OCI-LY7 (cell line): ENCODE measurements around the gene GRID2IP. TPM values are rescaled to one million over a fixed set of nuclear protein-coding genes. Genes with fewer than 3 reads are reported as not detected.

Source experiments
- BruUV-seq: library from RNA; stranded (reverse); fragments of 400-500 nt; replicated peaks from 2 replicates; lab custom pipeline; 2021; lab: Mats Ljungman, UMichigan
- CTCF ChIA-PET: fragments of 300-600 bp; sonication (Branson Sonifier 250); formaldehyde crosslinking; loops from one replicate; lab custom pipeline; 2022; ENCODE audit warnings: antibody characterized with exemption; ENCODE audit not compliant: unreplicated experiment; lab: Charles Lee
- POLR2A ChIA-PET: fragments of 300-600 bp; sonication (Branson Sonifier 250); formaldehyde crosslinking; loops from one replicate; lab custom pipeline; 2022; ENCODE audit warnings: antibody characterized with exemption; lab: Charles Lee
- DNase-seq: peaks from one replicate; pipeline ENCODE4 v3.0.0-alpha.2; 2015; ENCODE audit warnings: low spot score
- H2AFZ ChIP-seq: fragments of 200-600 bp; sonication (generic), shearing (Covaris generic); 2 replicates; pipeline ENCODE4 v1.6.1; 2014; ENCODE audit warnings: mild to moderate bottlenecking, antibody characterized with exemption, low read length, moderate library complexity
- H3K27ac ChIP-seq: fragments of 200-600 bp; sonication (generic); 2 replicates; pipeline ENCODE4 v1.5.1; 2014; ENCODE audit warnings: mixed run types, low read depth, mild to moderate bottlenecking, moderate library complexity, low read length, inconsistent platforms; ENCODE audit not compliant: poor library complexity, severe bottlenecking
- H3K36me3 ChIP-seq: fragments of 200-600 bp; sonication (generic); 2 replicates; pipeline ENCODE4 v1.6.1; 2014; ENCODE audit warnings: mild to moderate bottlenecking, antibody characterized with exemption, low read length, moderate library complexity, mixed read lengths; ENCODE audit not compliant: insufficient read depth
- H3K4me1 ChIP-seq: fragments of 200-600 bp; sonication (generic); 2 replicates; pipeline ENCODE4 v1.5.1; 2014; ENCODE audit warnings: mild to moderate bottlenecking, low read length; ENCODE audit not compliant: insufficient read depth, poor library complexity, severe bottlenecking
- H3K4me2 ChIP-seq: fragments of 200-600 bp; sonication (generic); 2 replicates; pipeline ENCODE4 v1.6.1; 2014; ENCODE audit warnings: mild to moderate bottlenecking, low read length
- H3K4me3 ChIP-seq: fragments of 200-600 bp; sonication (generic); 2 replicates; pipeline ENCODE4 v1.5.1; 2014; ENCODE audit warnings: mild to moderate bottlenecking, low read depth, low read length; ENCODE audit not compliant: poor library complexity, severe bottlenecking
- H3K79me2 ChIP-seq: fragments of 200-600 bp; sonication (generic); 2 replicates; pipeline ENCODE4 v1.6.1; 2016; ENCODE audit warnings: low read depth, mild to moderate bottlenecking, low read length, moderate library complexity, mixed read lengths; ENCODE audit not compliant: insufficient read depth
- H3K9me2 ChIP-seq: fragments of 200-600 bp; sonication (generic); 2 replicates; pipeline ENCODE4 v1.6.1; 2016; ENCODE audit warnings: mild to moderate bottlenecking, low read length, mixed read lengths; ENCODE audit not compliant: insufficient read depth
- H3K9me3 ChIP-seq: fragments of 200-600 bp; sonication (generic); 2 replicates; pipeline ENCODE4 v1.6.1; 2014; ENCODE audit warnings: mild to moderate bottlenecking, mixed run types, low read length, mixed read lengths
- H4K20me1 ChIP-seq: fragments of 200-600 bp; sonication (generic); 2 replicates; pipeline ENCODE4 v1.6.1; 2014; ENCODE audit warnings: mild to moderate bottlenecking, antibody characterized with exemption, low read length, moderate library complexity, mixed read lengths; ENCODE audit not compliant: insufficient read depth
- CTCF ChIP-seq: fragments of 200-600 bp; sonication (generic); conservative IDR thresholded peaks from 2 replicates; pipeline ENCODE4 v1.5.1; 2014; ENCODE audit warnings: mild to moderate bottlenecking, antibody characterized with exemption, low read length, moderate library complexity, mixed read lengths
- EZH2phosphoT487 ChIP-seq: fragments of 200-600 bp; sonication (generic); IDR thresholded peaks from 2 replicates; pipeline ENCODE4 v1.6.1; 2018; ENCODE audit warnings: low read depth, borderline replicate concordance, mild to moderate bottlenecking, mixed run types, antibody characterized with exemption, low read length, moderate library complexity, mixed read lengths
- intact Hi-C: fragments of 100-400 bp; cut with micrococcal nuclease; formaldehyde crosslinking; loops from one replicate; pipeline ENCODE4 v1.10.0; 2022; ENCODE audit not compliant: unreplicated experiment
- total RNA-seq, 2 experiments: library from RNA; depleted of rRNA in 1 of 2; stranded (reverse); fragments of >200 nt in 1 of 2; shearing (Covaris generic) in 1 of 2; gene quantifications; 2 replicates each; pipeline ENCODE4 v1.2.3, GENCODE V29; 2014 to 2022

Gene GRID2IP
- total RNA-seq, 2 experiments from 2014 or later, result 0.16 to 0.32 TPM

- Histone ChIP-seq H3K9me3 (no peaks in the 10 kb centered on the region), H3K79me2 (peaks cover 97% of the 10 kb centered on the region), H3K4me2 (peak overlapping the region; percentile 9; the same call in 1 of the 2 replicates), H4K20me1 (peaks cover 37% of the 10 kb centered on the region), H3K4me1 (peaks cover 46% of the 10 kb centered on the region), H3K27ac (peak overlapping the region; percentile 15), H3K4me3 (no peak overlapping the region), H3K9me2 (no peaks in the 10 kb centered on the region), H3K36me3 (peaks cover 67% of the 10 kb centered on the region), H2AFZ (no peak overlapping the region)
- intact Hi-C loops, result no loop called here
- no TSS peak for BruUV-seq
- ChIA-PET CTCF (no interaction called here), POLR2A (interaction anchor here (0.6 to 1.2 kb wide), 2 partner anchors 41 to 111 kb away, joined by 3 to 4 read pairs; no protein-coding TSS in a partner anchor)
- no peak for TF ChIP-seq EZH2phosphoT487
- no peak for TF ChIP-seq CTCF
- peak; percentile 25 for DNase-seq
Observed at GRCh38 chr7:6479067-6479466, 72.2 kb downstream of the GRID2IP start.

GRCh38 chr7:6478186-6478585 is 73.1 kb downstream of the GRID2IP start:
- Histone ChIP-seq H3K4me1 (peaks cover 46% of the 10 kb centered on the region), H3K9me2 (no peaks in the 10 kb centered on the region), H3K4me3 (no peak overlapping the region), H4K20me1 (peaks cover 37% of the 10 kb centered on the region), H2AFZ (no peak overlapping the region), H3K4me2 (peak overlapping the region; percentile 44), H3K36me3 (peaks cover 76% of the 10 kb centered on the region), H3K27ac (no peak overlapping the region), H3K79me2 (peaks cover 98% of the 10 kb centered on the region), H3K9me3 (no peaks in the 10 kb centered on the region)
- no TSS peak for BruUV-seq
- no peak for TF ChIP-seq CTCF
- intact Hi-C loops, result no loop called here
- ChIA-PET POLR2A (no interaction called here), CTCF (no interaction called here)
- DNase-seq, result peak; percentile 18

GRCh38 chr7:6477318-6477660 is 74.0 kb downstream of the GRID2IP start:
- Histone ChIP-seq H3K4me3 (no peak overlapping the region), H3K36me3 (peaks cover 85% of the 10 kb centered on the region), H3K79me2 (peaks cover 89% of the 10 kb centered on the region), H4K20me1 (peaks cover 31% of the 10 kb centered on the region), H3K9me3 (no peaks in the 10 kb centered on the region), H3K27ac (no peak overlapping the region), H3K4me1 (peaks cover 40% of the 10 kb centered on the region), H2AFZ (no peak overlapping the region), H3K4me2 (no peak overlapping the region), H3K9me2 (no peaks in the 10 kb centered on the region)
- BruUV-seq, result no TSS peak
- TF ChIP-seq CTCF (no peak), EZH2phosphoT487 (no peak)
- POLR2A ChIA-PET, result interaction anchor here (0.7 to 1.8 kb wide), 3 partner anchors 10 to 72 kb away, joined by 3 to 7 read pairs (median 3); no protein-coding TSS in a partner anchor
- intact Hi-C loops, result no loop called here
- CTCF ChIA-PET, result no interaction called here
- DNase-seq, result no peak
